ENCODE data around the gene LYPD3. TPM values are rescaled to one million over a fixed set of nuclear protein-coding genes. Genes with fewer than 3 reads are reported as not detected.

Gene LYPD3
- total and polyA plus RNA-seq, 10 of the 15 experiments (the other 5 are each of a cell fraction or from before 2014, with no cell fraction given), result 0.03 to 0.28 (median 0.12) TPM; not detected in 6

DNA sequence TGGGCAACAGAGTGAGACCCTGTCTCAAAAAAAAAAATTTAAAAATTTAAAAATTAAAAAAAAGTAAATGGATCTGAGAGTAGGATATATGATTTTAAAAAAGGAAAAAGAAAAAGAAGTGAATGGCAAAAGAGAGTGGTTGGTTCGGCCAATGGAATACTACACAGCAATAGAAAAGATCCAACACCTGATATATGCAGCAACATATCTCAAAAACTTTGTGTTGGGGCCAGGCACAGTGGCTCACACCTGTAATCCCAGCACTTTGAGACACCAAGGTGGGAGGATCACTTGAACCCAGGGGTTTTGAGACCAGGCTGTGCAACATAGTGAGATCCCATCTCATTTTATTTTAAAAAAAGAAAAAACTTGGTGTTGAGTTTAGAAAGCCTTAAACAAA lies 1.4 kb upstream of the LYPD3 start:
- H3K4me2 ChIP-seq (ENCODE audit: control insufficient read depth, insufficient read depth), result no peak overlapping the region
- no peak overlapping the region for H3K27ac ChIP-seq (ENCODE audit: control insufficient read depth, insufficient read depth)
- no peaks in the 10 kb centered on the region for H3K79me2 ChIP-seq (ENCODE audit: control insufficient read depth, insufficient read depth, low read length)
- peaks cover 8% of the 10 kb centered on the region; the same call in 1 of the 2 replicates for H3K4me1 ChIP-seq (ENCODE audit: control insufficient read depth, insufficient read depth, low read length)
- DNase-seq (ENCODE audit: low read depth, low spot score), result no peak
- no peak overlapping the region for H2AFZ ChIP-seq (ENCODE audit: control insufficient read depth, low read depth, low read length)
- ChIA-PET SMC1A (ENCODE audit: uncharacterized antibody, unreplicated experiment) (interaction anchor here (0.7 kb wide), 1 partner anchor 7 kb away, joined by 3 read pairs; no protein-coding TSS in a partner anchor), RAD21 (ENCODE audit: unreplicated experiment) (no interaction called here), CTCF (interaction anchor here (1.2 to 3.1 kb wide), 2 partner anchors 51 to 53 kb away, joined by 4 to 11 read pairs; no protein-coding TSS in a partner anchor), POLR2A (interaction anchor here (1.1 kb wide), 1 partner anchor 66 kb away, joined by 3 read pairs; the partner anchor contains the start of gene ZNF575)
- H3K9me3 ChIP-seq (replicated peaks; ENCODE audit: control insufficient read depth, insufficient read depth, low read length), result no peaks in the 10 kb centered on the region
- FAIRE-seq, result no peak
- no peaks in the 10 kb centered on the region for H4K20me1 ChIP-seq (ENCODE audit: control insufficient read depth, insufficient read depth)
- H3K9ac ChIP-seq (ENCODE audit: control insufficient read depth, insufficient read depth, low read length), result no peak overlapping the region
- no peaks in the 10 kb centered on the region for H3K27me3 ChIP-seq (replicated peaks in 1 of 2; ENCODE audit: control insufficient read depth in 2 of 2, insufficient read depth in 2 of 2, low read length in 1 of 2)
- no peak for ATAC-seq
- intact Hi-C loops (cut with micrococcal nuclease; ENCODE audit: unreplicated experiment) (no loop called here), in situ Hi-C loops (cut with MboI) (no loop called here)
- WGBS (ENCODE audit: insufficient coverage, insufficient replicate concordance, low lambda C conversion rate, missing lambda C conversion rate), result 94% methylated on average over 1 of the region's 1 CpG
- no TSS peak for BruUV-seq (replicated peaks)
- no peak overlapping the region for H3K4me3 ChIP-seq
- no peaks in the 10 kb centered on the region for H3K36me3 ChIP-seq (ENCODE audit: control insufficient read depth in 2 of 2, insufficient read depth in 2 of 2, low read length in 1 of 2)
- TF ChIP-seq KDM1A (IDR thresholded peaks at IDR 0.05; ENCODE audit: borderline replicate concordance) (no peak), SMARCA5 (IDR thresholded peaks at IDR 0.05) (no peak), MTA3 (IDR thresholded peaks at IDR 0.05; ENCODE audit: borderline replicate concordance, low read length) (no peak), HCFC1 (IDR thresholded peaks at IDR 0.05; ENCODE audit: low read length) (no peak), HDAC6 (IDR thresholded peaks at IDR 0.05; ENCODE audit: unreplicated experiment) (no peak), SREBF1 (IDR thresholded peaks at IDR 0.05; ENCODE audit: low read length) (no peak), ESRRA (IDR thresholded peaks at IDR 0.05; ENCODE audit: low read length) (no peak), NR2F1 (conservative IDR thresholded peaks at IDR 0.05) (no peak), ZBTB33 (IDR thresholded peaks at IDR 0.05) (no peak), KAT2A (conservative IDR thresholded peaks at IDR 0.05; ENCODE audit: control insufficient read depth, low read depth, low read length) (no peak), IKZF1 (conservative IDR thresholded peaks at IDR 0.05) (no peak), SUZ12 (IDR thresholded peaks at IDR 0.05; ENCODE audit: unreplicated experiment) (no peak), CREB1 (IDR thresholded peaks at IDR 0.05; ENCODE audit: low read depth) (no peak)
- TF ChIP-seq, protein P1, sequence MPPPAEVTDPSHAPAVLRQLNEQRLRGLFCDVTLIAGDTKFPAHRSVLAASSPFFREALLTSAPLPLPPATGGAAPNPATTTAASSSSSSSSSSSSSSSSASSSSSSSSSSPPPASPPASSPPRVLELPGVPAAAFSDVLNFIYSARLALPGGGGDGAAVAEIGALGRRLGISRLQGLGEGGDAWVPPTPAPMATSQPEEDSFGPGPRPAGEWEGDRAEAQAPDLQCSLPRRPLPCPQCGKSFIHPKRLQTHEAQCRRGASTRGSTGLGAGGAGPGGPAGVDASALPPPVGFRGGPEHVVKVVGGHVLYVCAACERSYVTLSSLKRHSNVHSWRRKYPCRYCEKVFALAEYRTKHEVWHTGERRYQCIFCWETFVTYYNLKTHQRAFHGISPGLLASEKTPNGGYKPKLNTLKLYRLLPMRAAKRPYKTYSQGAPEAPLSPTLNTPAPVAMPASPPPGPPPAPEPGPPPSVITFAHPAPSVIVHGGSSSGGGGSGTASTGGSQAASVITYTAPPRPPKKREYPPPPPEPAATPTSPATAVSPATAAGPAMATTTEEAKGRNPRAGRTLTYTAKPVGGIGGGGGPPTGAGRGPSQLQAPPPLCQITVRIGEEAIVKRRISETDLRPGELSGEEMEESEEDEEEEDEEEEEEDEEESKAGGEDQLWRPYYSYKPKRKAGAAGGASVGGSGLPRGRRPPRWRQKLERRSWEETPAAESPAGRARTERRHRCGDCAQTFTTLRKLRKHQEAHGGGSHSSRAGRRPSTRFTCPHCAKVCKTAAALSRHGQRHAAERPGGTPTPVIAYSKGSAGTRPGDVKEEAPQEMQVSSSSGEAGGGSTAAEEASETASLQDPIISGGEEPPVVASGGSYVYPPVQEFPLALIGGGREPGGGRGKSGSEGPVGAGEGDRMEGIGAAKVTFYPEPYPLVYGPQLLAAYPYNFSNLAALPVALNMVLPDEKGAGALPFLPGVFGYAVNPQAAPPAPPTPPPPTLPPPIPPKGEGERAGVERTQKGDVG (CRISPR knock-in tag; IDR thresholded peaks at IDR 0.05), result no peak
- TF ChIP-seq, protein P2, sequence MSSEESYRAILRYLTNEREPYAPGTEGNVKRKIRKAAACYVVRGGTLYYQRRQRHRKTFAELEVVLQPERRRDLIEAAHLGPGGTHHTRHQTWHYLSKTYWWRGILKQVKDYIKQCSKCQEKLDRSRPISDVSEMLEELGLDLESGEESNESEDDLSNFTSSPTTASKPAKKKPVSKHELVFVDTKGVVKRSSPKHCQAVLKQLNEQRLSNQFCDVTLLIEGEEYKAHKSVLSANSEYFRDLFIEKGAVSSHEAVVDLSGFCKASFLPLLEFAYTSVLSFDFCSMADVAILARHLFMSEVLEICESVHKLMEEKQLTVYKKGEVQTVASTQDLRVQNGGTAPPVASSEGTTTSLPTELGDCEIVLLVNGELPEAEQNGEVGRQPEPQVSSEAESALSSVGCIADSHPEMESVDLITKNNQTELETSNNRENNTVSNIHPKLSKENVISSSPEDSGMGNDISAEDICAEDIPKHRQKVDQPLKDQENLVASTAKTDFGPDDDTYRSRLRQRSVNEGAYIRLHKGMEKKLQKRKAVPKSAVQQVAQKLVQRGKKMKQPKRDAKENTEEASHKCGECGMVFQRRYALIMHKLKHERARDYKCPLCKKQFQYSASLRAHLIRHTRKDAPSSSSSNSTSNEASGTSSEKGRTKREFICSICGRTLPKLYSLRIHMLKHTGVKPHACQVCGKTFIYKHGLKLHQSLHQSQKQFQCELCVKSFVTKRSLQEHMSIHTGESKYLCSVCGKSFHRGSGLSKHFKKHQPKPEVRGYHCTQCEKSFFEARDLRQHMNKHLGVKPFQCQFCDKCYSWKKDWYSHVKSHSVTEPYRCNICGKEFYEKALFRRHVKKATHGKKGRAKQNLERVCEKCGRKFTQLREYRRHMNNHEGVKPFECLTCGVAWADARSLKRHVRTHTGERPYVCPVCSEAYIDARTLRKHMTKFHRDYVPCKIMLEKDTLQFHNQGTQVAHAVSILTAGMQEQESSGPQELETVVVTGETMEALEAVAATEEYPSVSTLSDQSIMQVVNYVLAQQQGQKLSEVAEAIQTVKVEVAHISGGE (CRISPR knock-in tag; IDR thresholded peaks at IDR 0.05), result no peak
- TF ChIP-seq, protein P3, sequence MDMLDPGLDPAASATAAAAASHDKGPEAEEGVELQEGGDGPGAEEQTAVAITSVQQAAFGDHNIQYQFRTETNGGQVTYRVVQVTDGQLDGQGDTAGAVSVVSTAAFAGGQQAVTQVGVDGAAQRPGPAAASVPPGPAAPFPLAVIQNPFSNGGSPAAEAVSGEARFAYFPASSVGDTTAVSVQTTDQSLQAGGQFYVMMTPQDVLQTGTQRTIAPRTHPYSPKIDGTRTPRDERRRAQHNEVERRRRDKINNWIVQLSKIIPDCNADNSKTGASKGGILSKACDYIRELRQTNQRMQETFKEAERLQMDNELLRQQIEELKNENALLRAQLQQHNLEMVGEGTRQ (IDR thresholded peaks at IDR 0.05; ENCODE audit: borderline replicate concordance, low read depth, low read length), result no peak

All from GM12878 (cell line).